K562 (cell line): ENCODE measurements around the gene TNRC6B. TPM values are rescaled to one million over a fixed set of nuclear protein-coding genes. Genes with fewer than 3 reads are reported as not detected.
A peak's percentile ranks its signal among the peaks of the same experiment; 100 is the strongest.

Experiments used
- E2F1 ChIP-seq: sonication (generic); formaldehyde crosslinking; IDR thresholded peaks from 2 replicates; pipeline ENCODE4 v1.8.1; 2023; ENCODE audit warnings: mild to moderate bottlenecking, missing genetic modification reagents, moderate library complexity
- EP300 ChIP-seq: IDR thresholded peaks from 2 replicates; pipeline ENCODE4 v1.6.1; 2012; ENCODE audit warnings: low read length, improper control_type of control experiment
- ETV1 ChIP-seq: fragments of 450-650 bp; conservative IDR thresholded peaks from 2 replicates; pipeline ENCODE4 v1.6.1; 2016; ENCODE audit warnings: missing genetic modification characterization, control low read depth, low read depth, missing compliant biosample characterization
- HDAC1 ChIP-seq, 2 experiments: fragments of 450-650 bp; IDR thresholded peaks; 2 replicates each; pipeline ENCODE4 v1.6.1; 2016 to 2017; ENCODE audit warnings: inconsistent platforms in 1 of 2, mild to moderate bottlenecking in 1 of 2, moderate library complexity in 1 of 2
- HMG20B ChIP-seq: fragments of 250-450 bp; sonication (Bioruptor Pico); IDR thresholded peaks from 2 replicates; pipeline ENCODE4 v1.5.0; 2021; ENCODE audit warnings: mild to moderate bottlenecking
- HMGXB4 ChIP-seq: sonication (generic); formaldehyde crosslinking; IDR thresholded peaks from 2 replicates; pipeline ENCODE4 v1.8.1; 2023; ENCODE audit warnings: mild to moderate bottlenecking, missing genetic modification reagents
- NEUROD1 ChIP-seq: fragments of 150-350 bp; IDR thresholded peaks from 2 replicates; pipeline ENCODE4 v1.6.1; 2014; ENCODE audit warnings: borderline replicate concordance, low read length, low read depth; ENCODE audit not compliant: partially characterized antibody
- OTX1 ChIP-seq: fragments of 450-650 bp; formaldehyde crosslinking; IDR thresholded peaks from 2 replicates; pipeline ENCODE4 v1.4.0; 2022; ENCODE audit warnings: mild to moderate bottlenecking
- POLR3G ChIP-seq: IDR thresholded peaks from 2 replicates; pipeline ENCODE4 v1.6.1; 2011; ENCODE audit not compliant: insufficient read length, insufficient replicate concordance; ENCODE audit errors: extremely low read depth
- PRDM10 ChIP-seq: fragments of 450-650 bp; IDR thresholded peaks from 2 replicates; pipeline ENCODE4 v1.6.1; 2018; ENCODE audit not compliant: partially characterized antibody
- RAD51 ChIP-seq: fragments of 450-650 bp; IDR thresholded peaks from 2 replicates; pipeline ENCODE4 v1.7.1; 2016; ENCODE audit warnings: low read depth, mild to moderate bottlenecking, borderline replicate concordance
- RBM25 ChIP-seq: fragments of 200-400 bp; formaldehyde crosslinking; IDR thresholded peaks from 2 replicates; pipeline ENCODE4 v1.6.1; 2018; ENCODE audit warnings: low read length, low read depth, moderate library complexity; ENCODE audit not compliant: severe bottlenecking
- SREBF1 ChIP-seq: fragments of 150-350 bp; IDR thresholded peaks from 2 replicates; pipeline ENCODE4 v1.6.1; 2014; ENCODE audit warnings: antibody characterized with exemption, low read depth, low read length, borderline replicate concordance
- USF1 ChIP-seq: sonication (generic); formaldehyde crosslinking; IDR thresholded peaks from 2 replicates; pipeline ENCODE4 v1.9.0; 2022; ENCODE audit warnings: mild to moderate bottlenecking, missing genetic modification reagents
- ZNF436 ChIP-seq: fragments of 250-450, 450-650 bp; sonication (Bioruptor Pico); formaldehyde crosslinking; IDR thresholded peaks from 2 replicates; pipeline ENCODE4 v1.7.0; 2020; ENCODE audit warnings: mild to moderate bottlenecking
- ZNF518B ChIP-seq: fragments of 250-450 bp; sonication (Bioruptor Pico); IDR thresholded peaks from 2 replicates; pipeline ENCODE4 v1.5.0; 2021; ENCODE audit warnings: mild to moderate bottlenecking, moderate library complexity
- polyA plus RNA-seq, 8 experiments: library from polyadenylated mRNA; depleted of rRNA in 4 of 8; stranded (reverse) in 5 of 8; unstranded in 3 of 8; fragments of >200 nt; fragmentation: Nextera tagmentation in 2 of 8; fragmentation: Illumina TruSeq in 1 of 8; extraction: Ambion mirVana in 2 of 8; extraction: Trizol in 1 of 8; gene quantifications; 2 replicates each; pipeline versions ENCODE4 v1.2.1 to v1.2.3, GENCODE V29; 2011 to 2014; ENCODE audit warnings: inconsistent platforms in 1 of 8, missing spikeins in 1 of 8
- total RNA-seq, 7 experiments: library from RNA; depleted of rRNA in 6 of 7; stranded (reverse); fragments of >200 nt in 6 of 7; fragmentation: Illumina TruSeq in 2 of 7; extraction: Trizol in 2 of 7; gene quantifications; 2 replicates each; pipeline versions ENCODE4 v1.2.1 to v1.2.3, GENCODE V29; 2011 to 2021; ENCODE audit warnings: low replicate concordance in 1 of 7

The TNRC6B gene
- total and polyA plus RNA-seq, 9 of the 15 experiments (the other 6 are each of a cell fraction or from before 2014, with no cell fraction given), result 0.96 to 18.8 (median 10.8) TPM

- TF ChIP-seq ZNF518B (CRISPR knock-in tag) (no peak), HMG20B (CRISPR knock-in tag) (no peak), HDAC1 (IDR thresholded peaks at IDR 0.05) (peak in 1 of 2 experiments; percentile 42; a peak in 2 of 4 replicates), ZNF436 (CRISPR knock-in tag) (0 out of 2 replicates have a peak, but pooled peaks have one; percentile 50), E2F1 (CRISPR knock-in tag) (no peak), USF1 (CRISPR knock-in tag) (peak; percentile 90), NEUROD1 (peak; percentile 35), OTX1 (CRISPR knock-in tag) (no peak; the same call in 1 of the 2 replicates), RAD51 (peak; percentile 95), SREBF1 (no peak), PRDM10 (peak; percentile 61), HMGXB4 (CRISPR knock-in tag) (no peak), ETV1 (peak; percentile 51), RBM25 (no peak), POLR3G (no peak), EP300 (peak; percentile 63)
Observed at GRCh38 chr22:40177738-40178416, at the start of gene TNRC6B (continued).
